Fibroblast of lung (primary cell): Measurements from ENCODE around the gene MITF. TPM values are rescaled to one million over a fixed set of nuclear protein-coding genes. Genes with fewer than 3 reads are reported as not detected.
"Not testable (repeated sequence)": the region's sequence is repeated elsewhere in the genome, so short reads cannot be mapped to it uniquely, and the experiment has no call there.

Experiments used
- DNase-seq, 2 donors: peaks; one replicate each; pipeline versions ENCODE4 v3.0.0 to v3.0.0-alpha.2; 2010; ENCODE audit warnings: low read depth in 2 of 2
- H2AFZ ChIP-seq: 2 replicates; pipeline ENCODE4 v1.5.1; 2012; ENCODE audit warnings: low read length, control low read depth, inconsistent platforms
- H3K27ac ChIP-seq: 2 replicates; pipeline ENCODE4 v1.5.1; 2011; ENCODE audit warnings: low read length, control low read depth; ENCODE audit not compliant: insufficient read depth
- H3K27me3 ChIP-seq: 2 replicates; pipeline ENCODE4 v1.5.1; 2011; ENCODE audit warnings: mild to moderate bottlenecking, low read length; ENCODE audit not compliant: control insufficient read depth, insufficient read depth
- H3K36me3 ChIP-seq: 2 replicates; pipeline ENCODE4 v1.5.1; 2011; ENCODE audit warnings: low read length; ENCODE audit not compliant: control insufficient read depth, insufficient read depth
- H3K4me1 ChIP-seq: 2 replicates; pipeline ENCODE4 v1.5.1; 2011; ENCODE audit warnings: low read length; ENCODE audit not compliant: control insufficient read depth, insufficient read depth; ENCODE audit errors: extremely low read depth
- H3K4me2 ChIP-seq: 2 replicates; pipeline ENCODE4 v1.5.1; 2011; ENCODE audit warnings: low read length, control low read depth; ENCODE audit not compliant: insufficient read depth; ENCODE audit errors: extremely low read depth
- H3K4me3 ChIP-seq, 4 experiments: fragments of 200-600 bp in 1 of 4; sonication (generic) in 1 of 4; replicated peaks in 1 of 4; 2 replicates each; pipeline ENCODE4 v1.5.1; 2011 to 2016; ENCODE audit warnings: low read length in 4 of 4, low read depth in 3 of 4, mild to moderate bottlenecking in 3 of 4, control low read depth in 2 of 4, inconsistent platforms in 1 of 4, mixed read lengths in 1 of 4; ENCODE audit not compliant: insufficient read depth in 1 of 4; ENCODE audit errors: control extremely low read depth in 1 of 4
- H3K79me2 ChIP-seq: 2 replicates; pipeline ENCODE4 v1.5.1; 2012; ENCODE audit warnings: mild to moderate bottlenecking, low read length, inconsistent platforms; ENCODE audit not compliant: control insufficient read depth, insufficient read depth
- H3K9ac ChIP-seq: 2 replicates; pipeline ENCODE4 v1.5.1; 2011; ENCODE audit warnings: mild to moderate bottlenecking, low read length, control low read depth; ENCODE audit not compliant: insufficient read depth
- H3K9me3 ChIP-seq: 2 replicates; pipeline ENCODE4 v1.5.1; 2012; ENCODE audit warnings: low read depth, low read length; ENCODE audit not compliant: control insufficient read depth, insufficient read depth
- H4K20me1 ChIP-seq: 2 replicates; pipeline ENCODE4 v1.5.1; 2011; ENCODE audit warnings: low read length; ENCODE audit not compliant: control insufficient read depth, insufficient read depth; ENCODE audit errors: extremely low read depth
- CTCF ChIP-seq, 2 donors: IDR thresholded peaks in 1 of 2; conservative IDR thresholded peaks in 1 of 2; 1 replicate in 1 of 2; 2 replicates in 1 of 2; pipeline ENCODE4 v1.5.1; 2011 to 2012; ENCODE audit warnings: low read length in 2 of 2, control low read depth in 1 of 2, inconsistent platforms in 1 of 2, low read depth in 1 of 2, mild to moderate bottlenecking in 1 of 2
- EZH2 ChIP-seq: IDR thresholded peaks from 2 replicates; pipeline ENCODE4 v1.5.1; 2012; ENCODE audit warnings: low read length, control low read depth, mild to moderate bottlenecking; ENCODE audit errors: missing control alignments
- polyA plus RNA-seq, 2 donors: library from polyadenylated mRNA; depleted of rRNA in 1 of 2; stranded (reverse) in 1 of 2; unstranded in 1 of 2; fragments of >200 nt; gene quantifications; 2 replicates each; pipeline ENCODE4 v1.2.1, GENCODE V29; 2011 to 2012; ENCODE audit warnings: missing spikeins in 1 of 2
- total RNA-seq: library from RNA; depleted of rRNA; stranded (reverse); fragments of >200 nt; gene quantifications from 2 replicates; pipeline ENCODE4 v1.2.1, GENCODE V29; 2014

MITF gene
- total and polyA plus RNA-seq, 2 donors (not counting 1 experiment from before 2014, with no cell fraction given), result 31.6 to 34.3 TPM

DNA sequence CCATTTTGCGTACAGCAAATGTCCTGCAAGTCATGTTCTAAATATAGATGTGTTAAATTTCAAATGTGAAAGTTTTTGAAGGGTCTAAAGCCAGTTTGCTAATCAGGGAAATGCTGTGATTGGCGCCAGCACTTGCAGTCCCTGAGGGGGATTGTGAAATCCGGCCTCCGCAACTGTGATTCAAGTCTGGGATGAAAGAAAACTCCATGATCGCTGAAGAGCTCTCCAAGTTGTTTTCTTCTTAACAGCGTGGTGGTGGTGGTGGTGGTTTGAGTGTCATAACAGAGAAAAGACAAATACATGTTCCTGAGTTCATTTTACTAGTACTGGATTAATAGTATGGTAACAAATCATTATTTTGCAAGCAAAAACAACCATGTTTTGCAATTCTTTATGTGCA, 51.8 kb downstream of the MITF start:
- no peaks in the 10 kb centered on the region for H3K27me3 ChIP-seq
- peak; percentile 79 to 96 for DNase-seq
- no peaks in the 10 kb centered on the region for H3K79me2 ChIP-seq
- TF ChIP-seq CTCF (conservative IDR thresholded peaks at IDR 0.05 in 1 of 2, IDR thresholded peaks at IDR 0.05 in 1 of 2; ENCODE audit: low read depth in 1 of 2, low read length in 2 of 2), result no peak
- no peak for TF ChIP-seq EZH2
- no peak overlapping the region for H3K9ac ChIP-seq
- no peaks in the 10 kb centered on the region for H4K20me1 ChIP-seq
- peak overlapping the region in 1 of 4 experiments; percentile 7 for H3K4me3 ChIP-seq
- H3K4me1 ChIP-seq, result peaks cover 15% of the 10 kb centered on the region
- H3K9me3 ChIP-seq, result no peaks in the 10 kb centered on the region
- no peaks in the 10 kb centered on the region for H3K36me3 ChIP-seq
- H3K4me2 ChIP-seq, result peak overlapping the region; percentile 80
- no peak overlapping the region for H2AFZ ChIP-seq
- H3K27ac ChIP-seq, result peak overlapping the region; percentile 17

GRCh38 chr3:69791919-69792399, 52.7 kb downstream of the MITF start:
- Histone ChIP-seq H3K9ac (no peak overlapping the region), H3K79me2 (no peaks in the 10 kb centered on the region), H3K36me3 (no peaks in the 10 kb centered on the region), H3K4me1 (peaks cover 12% of the 10 kb centered on the region), H3K27ac (peak overlapping the region; percentile 51), H3K4me2 (peak overlapping the region; percentile 80), H3K27me3 (no peaks in the 10 kb centered on the region), H3K4me3 (peak overlapping the region in 1 of 4 experiments; percentile 2), H4K20me1 (no peaks in the 10 kb centered on the region), H3K9me3 (no peaks in the 10 kb centered on the region), H2AFZ (no peak overlapping the region)
- TF ChIP-seq CTCF (conservative IDR thresholded peaks at IDR 0.05 in 1 of 2, IDR thresholded peaks at IDR 0.05 in 1 of 2; ENCODE audit: low read depth in 1 of 2, low read length in 2 of 2), result peak; percentile 48 to 60
- no peak for TF ChIP-seq EZH2
- DNase-seq, result peak; percentile 26 to 79

GRCh38 chr3:69796126-69796525, 56.9 kb downstream of the MITF start:
- not testable (repeated sequence) for H3K4me1 ChIP-seq, H3K36me3 ChIP-seq, DNase-seq, H3K4me2 ChIP-seq, H2AFZ ChIP-seq, H3K79me2 ChIP-seq, H3K4me3 ChIP-seq, H3K27me3 ChIP-seq, H3K9ac ChIP-seq, H3K27ac ChIP-seq, H4K20me1 ChIP-seq, H3K9me3 ChIP-seq
